ENCODE data around the gene ZC3H7A. TPM values are rescaled to one million over a fixed set of nuclear protein-coding genes. Genes with fewer than 3 reads are reported as not detected.
"Not testable (repeated sequence)": the region's sequence is repeated elsewhere in the genome, so short reads cannot be mapped to it uniquely, and the experiment has no call there.

The ZC3H7A gene
- total and polyA plus RNA-seq, 2 of the 13 experiments (the other 11 are each of a cell fraction or from before 2014, with no cell fraction given), result 29.2 to 36.8 TPM

GRCh38 chr16:11819798-11820197 is 22.7 kb upstream of the ZC3H7A start:
- Histone ChIP-seq H3K9ac (ENCODE audit: insufficient read depth, low read depth, low read length) (no peak overlapping the region), H2AFZ (ENCODE audit: low read length) (no peak overlapping the region), H4K20me1 (ENCODE audit: insufficient read depth, low read length) (no peaks in the 10 kb centered on the region), H3K4me1 (ENCODE audit: insufficient read depth, low read length) (peaks cover 43% of the 10 kb centered on the region), H3K79me2 (ENCODE audit: insufficient read depth, low read length) (no peaks in the 10 kb centered on the region), H3K4me3 (replicated peaks in 1 of 3; ENCODE audit: insufficient read depth in 1 of 3, low read depth in 2 of 3, low read length in 3 of 3) (no peak overlapping the region), H3K9me3 (ENCODE audit: low read length) (no peaks in the 10 kb centered on the region), H3K27me3 (ENCODE audit: control insufficient read depth in 1 of 2, insufficient read depth in 2 of 2, low read length in 2 of 2) (0 out of 5 replicates have a peak, but pooled peaks cover 0 to 5% of the 10 kb centered on the region in 2 experiments), H3K36me3 (replicated peaks in 1 of 2; ENCODE audit: control insufficient read depth in 1 of 2, insufficient read depth in 2 of 2, low read length in 2 of 2) (no peaks in the 10 kb centered on the region), H3K27ac (ENCODE audit: extremely low read length, insufficient read depth, low read length) (no peak overlapping the region), H3K4me2 (ENCODE audit: low read depth, low read length) (no peak overlapping the region)
- POLR2A ChIA-PET, result interaction anchor here (1.1 to 6.5 kb wide), 2 partner anchors 22 to 77 kb away, joined by 4 to 65 read pairs; partner anchors contain the start of genes TXNDC11 and ZC3H7A
- ATAC-seq (no peak), DNase-seq (ENCODE audit: low spot score) (no peak), FAIRE-seq (no peak)
- WGBS (ENCODE audit: low lambda C conversion rate), result 46% methylated on average over 10 of the region's 10 CpGs
- intact Hi-C loops (cut with micrococcal nuclease; ENCODE audit: unreplicated experiment), result no loop called here
- CTCF ChIA-PET (ENCODE audit: low intra/inter-chr PET ratio, low total read pairs), result no interaction called here
- BruUV-seq (replicated peaks), result no TSS peak
- TF ChIP-seq THAP8 (CRISPR knock-in tag; IDR thresholded peaks at IDR 0.05; ENCODE audit: borderline replicate concordance) (no peak), PAX8 (CRISPR knock-in tag; IDR thresholded peaks at IDR 0.05; ENCODE audit: borderline replicate concordance) (no peak), ZBED4 (CRISPR knock-in tag; IDR thresholded peaks at IDR 0.05; ENCODE audit: borderline replicate concordance) (no peak), ZNF296 (CRISPR knock-in tag; conservative IDR thresholded peaks at IDR 0.05) (no peak), ZNF576 (CRISPR knock-in tag; IDR thresholded peaks at IDR 0.05) (no peak), TSC22D2 (CRISPR knock-in tag; IDR thresholded peaks at IDR 0.05; ENCODE audit: borderline replicate concordance) (no peak), SIX1 (CRISPR knock-in tag; IDR thresholded peaks at IDR 0.05; ENCODE audit: borderline replicate concordance) (no peak), ZNF773 (CRISPR knock-in tag; IDR thresholded peaks at IDR 0.05; ENCODE audit: borderline replicate concordance) (no peak), ZNF468 (CRISPR knock-in tag; IDR thresholded peaks at IDR 0.05) (no peak), MYPOP (CRISPR knock-in tag; IDR thresholded peaks at IDR 0.05) (no peak)
- in situ Hi-C loops (cut with HindIII; ENCODE audit: extremely low pct_ligation_motif_present, low pct_unique_long_range_greater_than_20kb), result loop anchor here (10.0 kb wide), 1 partner anchor 285 kb away; no protein-coding TSS in a partner anchor

- peaks cover 35% of the 10 kb centered on the region for H3K4me1 ChIP-seq (ENCODE audit: insufficient read depth, low read length)
- CTCF ChIA-PET (ENCODE audit: low intra/inter-chr PET ratio, low total read pairs); intact Hi-C loops (cut with micrococcal nuclease; ENCODE audit: unreplicated experiment); H3K4me3 ChIP-seq (replicated peaks in 1 of 3; ENCODE audit: insufficient read depth in 1 of 3, low read depth in 2 of 3, low read length in 3 of 3); DNase-seq (ENCODE audit: low spot score); H3K9ac ChIP-seq (ENCODE audit: insufficient read depth, low read depth, low read length); H3K79me2 ChIP-seq (ENCODE audit: insufficient read depth, low read length); H2AFZ ChIP-seq (ENCODE audit: low read length); H3K9me3 ChIP-seq (ENCODE audit: low read length); FAIRE-seq; H3K27ac ChIP-seq (ENCODE audit: extremely low read length, insufficient read depth, low read length); H4K20me1 ChIP-seq (ENCODE audit: insufficient read depth, low read length); POLR2A ChIA-PET; ATAC-seq; H3K4me2 ChIP-seq (ENCODE audit: low read depth, low read length); H3K27me3 ChIP-seq (ENCODE audit: control insufficient read depth in 1 of 2, insufficient read depth in 2 of 2, low read length in 2 of 2); BruUV-seq (replicated peaks); H3K36me3 ChIP-seq (replicated peaks in 1 of 2; ENCODE audit: control insufficient read depth in 1 of 2, insufficient read depth in 2 of 2, low read length in 2 of 2): not testable (repeated sequence)
- 68% methylated on average over 13 of the region's 13 CpGs for WGBS (ENCODE audit: low lambda C conversion rate)
- in situ Hi-C loops (cut with HindIII; ENCODE audit: extremely low pct_ligation_motif_present, low pct_unique_long_range_greater_than_20kb), result loop anchor here (10.0 kb wide), 1 partner anchor 284 kb away; no protein-coding TSS in a partner anchor
Measured at GRCh38 chr16:11818970-11819369, 21.9 kb upstream of the ZC3H7A start.

Data from HepG2 (cell line).